ENCODE results near the gene TTBK2.

DNA sequence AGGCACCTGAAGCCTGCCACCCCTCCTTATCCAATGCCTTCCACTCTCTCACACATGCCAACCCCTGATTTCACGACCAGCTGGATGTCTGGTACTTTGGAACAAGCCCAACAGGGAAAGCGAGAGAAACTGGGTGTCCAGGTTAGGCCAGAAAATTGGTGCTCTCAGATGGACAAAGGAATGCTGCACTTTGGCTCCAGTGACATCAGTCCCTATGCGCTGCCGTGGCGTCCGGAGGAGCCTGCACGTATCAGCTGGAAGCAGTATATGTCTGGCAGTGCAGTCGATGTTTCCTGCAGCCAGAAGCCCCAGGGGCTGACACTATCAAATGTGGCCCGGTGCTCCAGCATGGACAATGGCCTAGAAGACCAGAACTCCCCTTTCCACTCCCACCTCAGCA is 228.8 kb downstream of the TTBK2 start:
- TF ChIP-seq, protein P1, sequence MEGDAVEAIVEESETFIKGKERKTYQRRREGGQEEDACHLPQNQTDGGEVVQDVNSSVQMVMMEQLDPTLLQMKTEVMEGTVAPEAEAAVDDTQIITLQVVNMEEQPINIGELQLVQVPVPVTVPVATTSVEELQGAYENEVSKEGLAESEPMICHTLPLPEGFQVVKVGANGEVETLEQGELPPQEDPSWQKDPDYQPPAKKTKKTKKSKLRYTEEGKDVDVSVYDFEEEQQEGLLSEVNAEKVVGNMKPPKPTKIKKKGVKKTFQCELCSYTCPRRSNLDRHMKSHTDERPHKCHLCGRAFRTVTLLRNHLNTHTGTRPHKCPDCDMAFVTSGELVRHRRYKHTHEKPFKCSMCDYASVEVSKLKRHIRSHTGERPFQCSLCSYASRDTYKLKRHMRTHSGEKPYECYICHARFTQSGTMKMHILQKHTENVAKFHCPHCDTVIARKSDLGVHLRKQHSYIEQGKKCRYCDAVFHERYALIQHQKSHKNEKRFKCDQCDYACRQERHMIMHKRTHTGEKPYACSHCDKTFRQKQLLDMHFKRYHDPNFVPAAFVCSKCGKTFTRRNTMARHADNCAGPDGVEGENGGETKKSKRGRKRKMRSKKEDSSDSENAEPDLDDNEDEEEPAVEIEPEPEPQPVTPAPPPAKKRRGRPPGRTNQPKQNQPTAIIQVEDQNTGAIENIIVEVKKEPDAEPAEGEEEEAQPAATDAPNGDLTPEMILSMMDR (IDR thresholded peaks at IDR 0.05): no peak
- TF ChIP-seq POLR2A (IDR thresholded peaks at IDR 0.05) (no peak), EP300 (IDR thresholded peaks at IDR 0.05) (no peak)
